ENCODE data around the gene CDKAL1. TPM values are rescaled to one million over a fixed set of nuclear protein-coding genes. Genes with fewer than 3 reads are reported as not detected.
A peak's percentile ranks its signal among the peaks of the same experiment; 100 is the strongest.

CDKAL1 gene
- total RNA-seq, 1 donor from 2014 or later: 11.9 TPM

GRCh38 chr6:21033575-21034026, 499.3 kb downstream of the CDKAL1 start:
- peak overlapping the region; percentile 4 to 20 for H3K27ac ChIP-seq
- H3K36me3 ChIP-seq: no peaks in the 10 kb centered on the region
- no peaks in the 10 kb centered on the region for H3K27me3 ChIP-seq
- peak in 1 of 2 donors; percentile 68 for DNase-seq (ENCODE audit: low spot score in 2 of 2)
- intact Hi-C loops (cut with DNase I): loop anchor here (5.0 to 10.0 kb wide), 2 partner anchors 551 to 631 kb away; partner anchors contain the start of gene E2F3
- TF ChIP-seq CTCF (IDR thresholded peaks at IDR 0.05): no peak
- peak overlapping the region in 1 of 2 donors; percentile 5 for H3K4me3 ChIP-seq
- no peaks in the 10 kb centered on the region for H3K4me1 ChIP-seq
- H3K9me3 ChIP-seq: no peaks in the 10 kb centered on the region

- Histone ChIP-seq H3K4me3 (no peak overlapping the region), H3K9me3 (no peaks in the 10 kb centered on the region)
Observed at GRCh38 chr6:21034345-21034744, 500.1 kb downstream of the CDKAL1 start.

GRCh38 chr6:21037453-21037852, 503.2 kb downstream of the CDKAL1 start:
- H3K4me3 ChIP-seq: no peak overlapping the region
- H3K27ac ChIP-seq: no peak overlapping the region
- H3K27me3 ChIP-seq: no peaks in the 10 kb centered on the region
- no peak for DNase-seq (ENCODE audit: low spot score in 2 of 2)
- no peak for TF ChIP-seq CTCF (IDR thresholded peaks at IDR 0.05)
- H3K9me3 ChIP-seq: no peaks in the 10 kb centered on the region
- no peaks in the 10 kb centered on the region for H3K4me1 ChIP-seq
- no peaks in the 10 kb centered on the region for H3K36me3 ChIP-seq
- intact Hi-C loops (cut with DNase I): loop anchor here (10.0 kb wide), 1 partner anchor 547 kb away; no protein-coding TSS in a partner anchor

More at GRCh38 chr6:21034345-21034744, 500.1 kb downstream of the CDKAL1 start:
- intact Hi-C loops (cut with DNase I): loop anchor here (5.0 to 10.0 kb wide), 2 partner anchors 550 to 632 kb away; partner anchors contain the start of gene E2F3
- DNase-seq (ENCODE audit: low spot score in 2 of 2): no peak
- H3K4me1 ChIP-seq: no peaks in the 10 kb centered on the region
- no peaks in the 10 kb centered on the region for H3K36me3 ChIP-seq
- H3K27me3 ChIP-seq: no peaks in the 10 kb centered on the region
- TF ChIP-seq CTCF (IDR thresholded peaks at IDR 0.05): no peak
- H3K27ac ChIP-seq: no peak overlapping the region

- Histone ChIP-seq H3K4me3 (no peak overlapping the region), H3K4me1 (no peaks in the 10 kb centered on the region), H3K9me3 (no peaks in the 10 kb centered on the region), H3K27me3 (no peaks in the 10 kb centered on the region), H3K27ac (no peak overlapping the region), H3K36me3 (no peaks in the 10 kb centered on the region)
- intact Hi-C loops (cut with DNase I): loop anchor here (10.0 kb wide), 1 partner anchor 545 kb away; no protein-coding TSS in a partner anchor
- TF ChIP-seq CTCF (IDR thresholded peaks at IDR 0.05): no peak
- DNase-seq (ENCODE audit: low spot score in 2 of 2): no peak
Observed at GRCh38 chr6:21039926-21040325, 505.7 kb downstream of the CDKAL1 start.

- H3K27me3 ChIP-seq: no peaks in the 10 kb centered on the region
- no peak for TF ChIP-seq CTCF (IDR thresholded peaks at IDR 0.05)
- intact Hi-C loops (cut with DNase I): no loop called here
- H3K4me3 ChIP-seq: no peak overlapping the region
- H3K36me3 ChIP-seq: no peaks in the 10 kb centered on the region
- H3K9me3 ChIP-seq: no peaks in the 10 kb centered on the region
- no peak overlapping the region for H3K27ac ChIP-seq
- DNase-seq (ENCODE audit: low spot score in 2 of 2): no peak
- H3K4me1 ChIP-seq: no peaks in the 10 kb centered on the region
Observed at GRCh38 chr6:21045135-21045700, 511.0 kb downstream of the CDKAL1 start.

Data from ascending aorta (tissue), 2 donors.